Liver (tissue), 9 donors: ENCODE results near the gene AP1S3. TPM values are rescaled to one million over a fixed set of nuclear protein-coding genes. Genes with fewer than 3 reads are reported as not detected.

Experiments
- DNase-seq: peaks from one replicate; pipeline ENCODE4 v3.0.0-alpha.2; 2017; ENCODE audit warnings: low spot score
- H3K27ac ChIP-seq, 2 donors: one replicate each; pipeline ENCODE4 v1.7.0; 2013; ENCODE audit warnings: inconsistent platforms in 2 of 2, low read length in 2 of 2, control low read depth in 1 of 2, low read depth in 1 of 2, mild to moderate bottlenecking in 1 of 2
- H3K27me3 ChIP-seq, 4 donors: one replicate each; pipeline versions ENCODE4 v1.6.1 to v1.7.0; 2013; ENCODE audit warnings: low read length in 3 of 4, inconsistent platforms in 1 of 4, mild to moderate bottlenecking in 1 of 4, moderate library complexity in 1 of 4; ENCODE audit not compliant: control insufficient read depth in 4 of 4, insufficient read depth in 4 of 4
- H3K36me3 ChIP-seq, 4 donors: one replicate each; pipeline versions ENCODE4 v1.6.1 to v1.7.0; 2013; ENCODE audit warnings: low read length in 3 of 4, mild to moderate bottlenecking in 3 of 4, low read depth in 1 of 4, moderate library complexity in 1 of 4; ENCODE audit not compliant: control insufficient read depth in 4 of 4, insufficient read depth in 3 of 4
- H3K4me1 ChIP-seq, 4 donors: one replicate each; pipeline versions ENCODE4 v1.6.1 to v1.7.0; 2013; ENCODE audit warnings: low read length in 3 of 4, mild to moderate bottlenecking in 3 of 4, moderate library complexity in 1 of 4; ENCODE audit not compliant: control insufficient read depth in 4 of 4, insufficient read depth in 4 of 4
- H3K4me3 ChIP-seq, 3 donors: one replicate each; pipeline versions ENCODE4 v1.6.1 to v1.7.0; 2013; ENCODE audit warnings: low read length in 3 of 3, control low read depth in 1 of 3, low read depth in 1 of 3, mild to moderate bottlenecking in 1 of 3
- H3K9ac ChIP-seq, 2 donors: one replicate each; pipeline ENCODE4 v1.7.0; 2013; ENCODE audit warnings: low read length in 2 of 2, mild to moderate bottlenecking in 2 of 2, moderate library complexity in 2 of 2, control low read depth in 1 of 2, low read depth in 1 of 2
- H3K9me3 ChIP-seq, 4 donors: one replicate each; pipeline versions ENCODE4 v1.6.1 to v1.7.0; 2013; ENCODE audit warnings: low read length in 3 of 4; ENCODE audit not compliant: control insufficient read depth in 4 of 4
- ATF3 ChIP-seq: IDR thresholded peaks from 2 replicates; pipeline ENCODE4 v1.6.1; 2016; ENCODE audit warnings: antibody characterized with exemption
- FOXA1 ChIP-seq: IDR thresholded peaks from 2 replicates; pipeline ENCODE4 v1.6.1; 2016; ENCODE audit warnings: antibody characterized with exemption
- FOXA2 ChIP-seq: IDR thresholded peaks from 2 replicates; pipeline ENCODE4 v1.6.1; 2016; ENCODE audit warnings: antibody characterized with exemption
- GABPA ChIP-seq, 2 donors: IDR thresholded peaks in 1 of 2; conservative IDR thresholded peaks in 1 of 2; 2 replicates each; pipeline ENCODE4 v1.6.1; 2016; ENCODE audit warnings: antibody characterized with exemption in 2 of 2, mild to moderate bottlenecking in 1 of 2, moderate library complexity in 1 of 2
- HNF4A ChIP-seq, 2 donors: conservative IDR thresholded peaks; 2 replicates each; pipeline ENCODE4 v1.6.1; 2016; ENCODE audit warnings: antibody characterized with exemption in 2 of 2, mild to moderate bottlenecking in 2 of 2
- JUND ChIP-seq, 2 donors: IDR thresholded peaks; 2 replicates each; pipeline ENCODE4 v1.6.1; 2016; ENCODE audit warnings: antibody characterized with exemption in 2 of 2
- NR2F2 ChIP-seq: IDR thresholded peaks from 2 replicates; pipeline ENCODE4 v1.6.1; 2016; ENCODE audit warnings: antibody characterized with exemption
- RAD21 ChIP-seq, 2 donors: IDR thresholded peaks; 2 replicates each; pipeline ENCODE4 v1.6.1; 2016; ENCODE audit warnings: antibody characterized with exemption in 2 of 2, mild to moderate bottlenecking in 2 of 2
- REST ChIP-seq: IDR thresholded peaks from 2 replicates; pipeline ENCODE4 v1.6.1; 2016; ENCODE audit warnings: antibody characterized with exemption, mild to moderate bottlenecking
- SP1 ChIP-seq: IDR thresholded peaks from 2 replicates; pipeline ENCODE4 v1.6.1; 2018; ENCODE audit warnings: antibody characterized with exemption, mild to moderate bottlenecking
- TAF1 ChIP-seq: conservative IDR thresholded peaks from 2 replicates; pipeline ENCODE4 v1.6.1; 2016; ENCODE audit warnings: antibody characterized with exemption, mild to moderate bottlenecking
- WGBS: extraction: QIAGEN DNeasy Blood & Tissue Kit; methylation state at CpG from one replicate; pipeline ENCODE4 v1.1.7; 2013; 5-methylcytosine and 5-hydroxymethylcytosine counted together
- polyA plus RNA-seq, 2 donors: library from polyadenylated mRNA; stranded (reverse) in 1 of 2; unstranded in 1 of 2; fragments of 200-250 nt in 1 of 2; fragments of >200 nt in 1 of 2; fragmentation: Nextera tagmentation in 1 of 2; extraction: Ambion mirVana in 1 of 2; gene quantifications; one replicate each; pipeline versions ENCODE4 v1.2.1 to v1.2.3, GENCODE V29; 2013 to 2015
- total RNA-seq, 2 donors: library from RNA; depleted of rRNA; stranded (reverse); fragments of >200 nt; gene quantifications; one replicate each; pipeline ENCODE4 v1.2.3, GENCODE V29; 2014
- donor health status: healthy.
- donor health status: healthy.
- donor health status: healthy.
- donor health status: healthy.
- donor health status: healthy.

The AP1S3 gene
- total and polyA plus RNA-seq, 4 donors: 1.1 to 3.8 (median 2.4) TPM

DNA sequence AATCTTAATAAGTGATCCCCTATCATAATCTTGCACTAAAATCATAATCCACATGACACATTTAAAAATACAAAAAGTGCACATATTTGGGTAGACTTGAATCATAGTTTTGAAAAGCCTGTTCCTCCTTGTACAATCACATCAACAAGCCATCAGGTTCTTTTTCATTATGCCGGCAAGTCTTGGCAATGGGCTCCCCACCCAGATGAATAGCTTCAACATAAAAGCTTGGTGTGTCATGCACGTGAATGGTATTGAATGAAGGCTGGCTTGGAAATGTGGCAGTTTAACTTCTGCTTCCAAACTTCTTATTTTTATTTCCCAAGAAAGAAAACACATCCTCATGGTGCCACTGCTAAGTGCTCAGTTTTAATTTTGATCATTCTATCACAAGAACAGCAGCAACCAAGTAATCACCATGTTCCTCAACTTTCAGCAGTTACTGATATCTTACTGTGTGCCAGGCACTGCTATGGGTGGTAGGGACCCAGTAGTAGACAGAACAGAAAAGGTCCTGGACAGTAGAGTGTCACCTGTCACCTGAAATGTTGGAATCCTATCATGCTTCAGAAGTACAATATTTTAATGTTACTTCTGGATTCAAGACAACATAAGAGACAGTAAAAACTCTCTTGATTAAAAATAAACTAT lies 89.9 kb downstream of the AP1S3 start:
- H3K4me1 ChIP-seq: no peaks in the 10 kb centered on the region
- 70% methylated on average over 2 of the region's 2 CpGs for WGBS

GRCh38 chr2:223746611-223747010 lies 90.8 kb downstream of the AP1S3 start:
- WGBS: 92% methylated on average over 2 of the region's 2 CpGs
- Histone ChIP-seq H3K9ac (no peak overlapping the region), H3K36me3 (no peaks in the 10 kb centered on the region), H3K27ac (no peak overlapping the region), H3K4me3 (no peak overlapping the region), H3K4me1 (no peaks in the 10 kb centered on the region), H3K27me3 (no peaks in the 10 kb centered on the region), H3K9me3 (no peaks in the 10 kb centered on the region)
- TF ChIP-seq JUND (IDR thresholded peaks at IDR 0.05) (no peak), NR2F2 (no peak), ATF3 (no peak), REST (no peak), RAD21 (IDR thresholded peaks at IDR 0.05) (no peak), SP1 (no peak), FOXA2 (no peak), GABPA (IDR thresholded peaks at IDR 0.05 in 1 of 2, conservative IDR thresholded peaks at IDR 0.05 in 1 of 2) (no peak), TAF1 (no peak)
- no peak for DNase-seq

More for the DNA sequence above, 89.9 kb downstream of the AP1S3 start:
- H3K4me3 ChIP-seq: no peak overlapping the region
- H3K9ac ChIP-seq: no peak overlapping the region
- H3K27me3 ChIP-seq: no peaks in the 10 kb centered on the region
- no peak for TF ChIP-seq TAF1
- no peak for TF ChIP-seq HNF4A (conservative IDR thresholded peaks at IDR 0.05)
- TF ChIP-seq GABPA (IDR thresholded peaks at IDR 0.05 in 1 of 2, conservative IDR thresholded peaks at IDR 0.05 in 1 of 2): no peak
- no peak for TF ChIP-seq FOXA1
- no peak for TF ChIP-seq NR2F2
- no peak for TF ChIP-seq REST
- H3K9me3 ChIP-seq: no peaks in the 10 kb centered on the region
- no peak for DNase-seq
- H3K27ac ChIP-seq: no peak overlapping the region
- no peaks in the 10 kb centered on the region for H3K36me3 ChIP-seq
